Mucosa of descending colon (tissue), 3 donors: ENCODE data around the gene ZCWPW2. TPM values are rescaled to one million over a fixed set of nuclear protein-coding genes. Genes with fewer than 3 reads are reported as not detected.
A peak's percentile ranks its signal among the peaks of the same experiment; 100 is the strongest.

Experiments
- ATAC-seq: fragments of 200-7000 bp; cut with Tn5 transposase; one replicate; pipeline ENCODE4 v1.9.1; 2020; ENCODE audit warnings: mild to moderate bottlenecking, moderate library complexity
- DNase-seq, 3 donors: peaks; one replicate each; pipeline ENCODE4 v3.0.0-alpha.2; 2020
- H3K36me3 ChIP-seq: fragments of 200-600 bp; one replicate; pipeline ENCODE4 v1.8.0; 2021; ENCODE audit warnings: low read depth, mild to moderate bottlenecking
- H3K4me1 ChIP-seq: fragments of 200-600 bp; one replicate; pipeline ENCODE4 v1.8.0; 2021; ENCODE audit warnings: low read depth, mild to moderate bottlenecking
- H3K4me3 ChIP-seq: fragments of 200-600 bp; one replicate; pipeline ENCODE4 v1.8.0; 2021; ENCODE audit warnings: mild to moderate bottlenecking
- H3K9me3 ChIP-seq: fragments of 200-600 bp; one replicate; pipeline ENCODE4 v1.8.0; 2021; ENCODE audit warnings: mild to moderate bottlenecking
- intact Hi-C, 2 donors: fragments of 100-400 bp; cut with DNase I in 1 of 2; cut with micrococcal nuclease in 1 of 2; formaldehyde crosslinking; loops; one replicate each; pipeline versions ENCODE4 v1.11.0 to v1.11.1; 2022; cut with DNase I, micrococcal nuclease
- total RNA-seq, 3 donors: library from RNA; stranded (reverse); fragmentation: NEBNext Ultra II Directional in 2 of 3; extraction: Animal tissue kit (Norgen Biotek cat#: 25700) in 2 of 3; gene quantifications; one replicate each; pipeline versions ENCODE4 v1.2.1 to v1.2.4, GENCODE V29; 2021 to 2023
- TF ChIP-seq, protein P1 (sequence below): fragments of 200-600 bp; IDR thresholded peaks from one replicate; pipeline ENCODE4 v1.8.0; 2022; ENCODE audit warnings: antibody characterized with exemption, mild to moderate bottlenecking
- donor health status: DM: no; HTN: no; CAD: no; lungs with moderate emphysema.
- donor health status: DM: no; HTN: no; CAD: no.
- donor health status: DM: no; HTN: yes; CAD: no.

Gene ZCWPW2
- total RNA-seq, 3 donors from 2014 or later: 0.55 to 1.7 (median 0.90) TPM

DNA sequence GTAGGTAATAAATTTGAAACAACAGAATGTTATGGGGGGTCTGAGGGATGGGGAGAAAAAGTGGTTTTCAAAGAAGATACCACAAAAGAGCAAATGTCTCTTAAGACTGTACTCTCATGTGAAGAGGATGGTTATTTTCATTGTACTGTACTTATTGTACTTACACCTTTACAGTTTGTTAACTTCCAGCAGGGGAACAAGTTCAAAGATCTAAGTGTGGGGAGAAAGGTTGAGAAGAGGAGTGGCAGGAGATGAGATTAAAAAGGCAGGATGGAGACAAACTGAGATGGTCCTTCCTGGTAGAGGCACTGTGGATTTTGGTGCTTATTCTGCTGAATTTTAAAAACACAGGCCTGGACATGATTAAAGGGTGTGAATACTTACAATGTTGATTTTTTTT, 5.4 kb upstream of the ZCWPW2 start:
- DNase-seq (no peak), ATAC-seq (peak; percentile 19)
- Histone ChIP-seq H3K9me3 (no peaks in the 10 kb centered on the region), H3K36me3 (no peaks in the 10 kb centered on the region), H3K4me3 (no peak overlapping the region), H3K4me1 (peaks cover 25% of the 10 kb centered on the region)
- intact Hi-C loops: no loop called here
- TF ChIP-seq, protein P1, sequence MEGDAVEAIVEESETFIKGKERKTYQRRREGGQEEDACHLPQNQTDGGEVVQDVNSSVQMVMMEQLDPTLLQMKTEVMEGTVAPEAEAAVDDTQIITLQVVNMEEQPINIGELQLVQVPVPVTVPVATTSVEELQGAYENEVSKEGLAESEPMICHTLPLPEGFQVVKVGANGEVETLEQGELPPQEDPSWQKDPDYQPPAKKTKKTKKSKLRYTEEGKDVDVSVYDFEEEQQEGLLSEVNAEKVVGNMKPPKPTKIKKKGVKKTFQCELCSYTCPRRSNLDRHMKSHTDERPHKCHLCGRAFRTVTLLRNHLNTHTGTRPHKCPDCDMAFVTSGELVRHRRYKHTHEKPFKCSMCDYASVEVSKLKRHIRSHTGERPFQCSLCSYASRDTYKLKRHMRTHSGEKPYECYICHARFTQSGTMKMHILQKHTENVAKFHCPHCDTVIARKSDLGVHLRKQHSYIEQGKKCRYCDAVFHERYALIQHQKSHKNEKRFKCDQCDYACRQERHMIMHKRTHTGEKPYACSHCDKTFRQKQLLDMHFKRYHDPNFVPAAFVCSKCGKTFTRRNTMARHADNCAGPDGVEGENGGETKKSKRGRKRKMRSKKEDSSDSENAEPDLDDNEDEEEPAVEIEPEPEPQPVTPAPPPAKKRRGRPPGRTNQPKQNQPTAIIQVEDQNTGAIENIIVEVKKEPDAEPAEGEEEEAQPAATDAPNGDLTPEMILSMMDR: no peak

DNA sequence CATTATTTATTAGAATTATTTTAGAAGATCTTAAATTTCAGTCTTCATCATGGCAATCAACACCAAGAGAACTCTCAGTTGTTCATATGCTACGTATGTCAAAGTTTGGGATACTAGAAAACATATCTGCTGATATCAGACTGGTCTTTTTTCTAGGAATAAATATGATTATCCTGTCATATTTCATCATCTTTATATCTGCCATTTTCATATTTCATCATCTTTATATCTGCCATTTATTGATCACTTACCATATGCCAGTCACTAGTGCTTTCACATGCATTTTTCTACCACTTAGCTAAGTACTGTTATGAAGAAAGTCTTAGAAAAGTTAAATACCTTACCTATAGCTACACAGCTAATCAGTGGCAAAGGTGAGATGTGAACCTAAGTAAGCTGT, 2.8 kb upstream of the ZCWPW2 start:
- intact Hi-C loops: no loop called here
- no peak overlapping the region for H3K4me3 ChIP-seq
- H3K9me3 ChIP-seq: no peaks in the 10 kb centered on the region
- TF ChIP-seq, protein P1: no peak
- H3K36me3 ChIP-seq: no peaks in the 10 kb centered on the region
- ATAC-seq: no peak
- no peak for DNase-seq
- peaks cover 25% of the 10 kb centered on the region for H3K4me1 ChIP-seq

DNA sequence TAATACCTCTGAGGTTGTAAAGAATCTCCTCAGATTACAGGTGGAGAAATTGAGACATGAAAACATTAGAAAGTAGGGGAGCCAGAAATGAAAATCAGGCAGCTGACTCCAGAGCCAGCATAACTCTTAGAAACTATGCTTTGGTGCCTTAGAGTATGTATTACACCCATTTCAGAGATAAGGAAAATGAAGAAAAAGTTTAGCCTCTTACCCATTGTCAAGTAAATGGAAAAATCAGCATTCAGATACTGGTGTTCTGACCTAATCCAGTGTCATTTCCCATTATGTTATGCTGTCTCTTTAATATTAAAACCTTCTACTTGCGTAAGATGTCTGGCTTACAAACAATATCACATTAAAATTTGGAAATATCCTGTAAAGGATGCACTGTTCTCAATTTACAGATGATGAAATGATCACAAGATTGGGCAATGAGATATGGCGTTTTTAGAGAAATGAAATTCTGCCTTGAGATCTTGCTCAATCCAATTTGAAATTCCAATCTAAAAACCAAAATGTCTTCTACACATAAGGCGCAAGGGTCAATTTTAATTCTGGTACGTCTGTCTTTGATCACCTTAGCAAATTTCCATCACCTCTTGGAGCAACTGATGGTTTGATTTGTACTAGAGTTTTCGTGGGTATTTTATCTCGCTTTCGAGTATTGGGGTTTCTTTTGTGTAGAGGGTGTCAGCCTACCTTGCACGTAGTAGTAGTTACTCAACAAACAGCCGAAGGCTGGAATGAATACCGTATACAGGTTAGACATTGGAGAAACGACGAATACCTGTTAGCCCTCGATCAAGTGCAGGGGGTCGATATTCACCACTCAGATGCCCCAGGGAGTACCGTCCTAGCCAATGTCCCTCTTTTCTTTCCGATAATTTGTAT, 902 bp upstream of the ZCWPW2 start:
- no peak for ATAC-seq
- Histone ChIP-seq H3K36me3 (no peaks in the 10 kb centered on the region), H3K4me3 (peak overlapping the region; percentile 91), H3K4me1 (peaks cover 25% of the 10 kb centered on the region), H3K9me3 (peaks cover 3% of the 10 kb centered on the region)
- TF ChIP-seq, protein P1: no peak
- DNase-seq: peak in 1 of 3 donors; percentile 9
- intact Hi-C loops: no loop called here

DNA sequence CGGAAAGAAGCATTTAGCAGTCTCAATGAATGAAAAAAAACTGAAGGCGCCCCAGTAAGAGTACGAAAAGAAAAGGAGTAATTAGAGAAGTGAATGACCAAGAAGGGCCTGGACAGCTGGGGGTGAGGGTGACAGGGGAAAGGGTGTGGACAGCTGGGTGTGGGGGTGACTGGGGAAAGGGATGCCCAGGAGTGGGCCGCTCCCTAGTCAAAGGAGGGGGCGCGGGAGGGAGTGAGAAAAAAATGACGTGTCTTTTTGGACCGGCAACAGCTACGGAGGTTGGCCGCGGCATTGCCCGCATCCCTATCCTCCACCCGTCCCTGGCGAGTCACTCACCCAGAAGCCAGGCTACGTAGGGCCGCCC, 274 bp upstream of the ZCWPW2 start:
- Histone ChIP-seq H3K36me3 (no peaks in the 10 kb centered on the region), H3K9me3 (peaks cover 6% of the 10 kb centered on the region), H3K4me3 (peak overlapping the region; percentile 91), H3K4me1 (peaks cover 25% of the 10 kb centered on the region)
- intact Hi-C loops: no loop called here
- DNase-seq (no peak), ATAC-seq (no peak)
- TF ChIP-seq, protein P1: no peak

DNA sequence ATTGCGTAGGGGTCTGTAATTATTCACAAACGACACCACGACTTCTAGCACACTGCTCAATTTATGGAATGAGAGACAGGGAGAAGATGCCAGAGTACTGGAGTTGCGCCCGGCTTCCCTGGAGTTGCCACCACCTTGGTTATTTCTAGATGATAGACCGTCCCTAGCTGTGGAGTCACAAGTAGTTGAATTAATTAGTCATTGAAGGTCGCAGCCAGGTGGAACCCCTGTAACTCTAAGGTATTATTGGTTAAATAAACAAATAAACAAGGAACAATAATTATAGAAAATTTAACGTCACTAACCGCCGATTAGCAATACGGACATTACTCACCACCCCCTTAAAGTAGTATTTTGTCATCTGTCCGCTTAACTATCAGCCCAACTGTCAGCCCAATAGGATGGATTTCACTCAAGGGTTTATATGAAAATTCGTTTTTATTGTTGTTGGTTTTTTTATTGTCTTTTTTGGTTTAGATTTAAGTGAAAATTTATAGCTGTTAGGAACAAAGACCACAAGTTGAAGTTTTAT, 1.0 kb downstream of the ZCWPW2 start:
- peaks cover 25% of the 10 kb centered on the region for H3K4me1 ChIP-seq
- intact Hi-C loops: no loop called here
- H3K36me3 ChIP-seq: no peaks in the 10 kb centered on the region
- peaks cover 6% of the 10 kb centered on the region for H3K9me3 ChIP-seq
- TF ChIP-seq, protein P1: no peak
- ATAC-seq: peak; percentile 4
- DNase-seq: no peak
- H3K4me3 ChIP-seq: peak overlapping the region; percentile 91
